ENCODE results near the gene CHRNA5. TPM values are rescaled to one million over a fixed set of nuclear protein-coding genes. Genes with fewer than 3 reads are reported as not detected.
"Not testable (repeated sequence)": the region's sequence is repeated elsewhere in the genome, so short reads cannot be mapped to it uniquely, and the experiment has no call there.

The CHRNA5 gene
- 1 to 10 TPM; 2.1 to 3.1 TPM for total RNA-seq

GRCh38 chr15:78565097-78565950 is at the start of gene CHRNA5:
CHRNA5 (plus strand) TSS chr15:78565520; CDS start chr15:78565720, 200 bp downstream.
- Mint-ChIP-seq H3K9me3 (no peaks in the 10 kb centered on the region), H3K4me3 (peak within 1 kb of the TSS; percentile 81), H3K4me1 (peaks cover 27% of the 10 kb centered on the region), H3K27ac (peak within 1 kb of the TSS; percentile 45), H3K36me3 (ENCODE audit: low read depth) (no peaks in the 10 kb centered on the region), H3K27me3 (peaks cover 19% of the 10 kb centered on the region)
- ChIA-PET CTCF (interaction anchor here (0.7 to 1.5 kb wide), 5 partner anchors 10 to 175 kb away, joined by 3 to 4 read pairs (median 4); no protein-coding TSS in a partner anchor), POLR2A (interaction anchor here (0.6 to 3.8 kb wide), 7 partner anchors 17 to 379 kb away, joined by 3 to 47 read pairs (median 3); partner anchors contain the start of genes CTSH, HYKK, IREB2 and PSMA4)
- DNase-seq: peak; percentile 51

GRCh38 chr15:78520035-78520434 is 45.3 kb upstream of the CHRNA5 start:
- POLR2A ChIA-PET; H3K4me3 Mint-ChIP-seq; H3K4me1 Mint-ChIP-seq; H3K9me3 Mint-ChIP-seq; DNase-seq; CTCF ChIA-PET; H3K27me3 Mint-ChIP-seq; H3K36me3 Mint-ChIP-seq (ENCODE audit: low read depth); H3K27ac Mint-ChIP-seq: not testable (repeated sequence)

- H3K27ac Mint-ChIP-seq: no peak overlapping the region
- H3K9me3 Mint-ChIP-seq: no peaks in the 10 kb centered on the region
- peaks cover 5% of the 10 kb centered on the region for H3K27me3 Mint-ChIP-seq
- no peak overlapping the region for H3K4me3 Mint-ChIP-seq
- ChIA-PET POLR2A (no interaction called here), CTCF (no interaction called here)
- no peaks in the 10 kb centered on the region for H3K4me1 Mint-ChIP-seq
- peaks cover 4% of the 10 kb centered on the region for H3K36me3 Mint-ChIP-seq (ENCODE audit: low read depth)
- DNase-seq: no peak
Observed at GRCh38 chr15:78524230-78524629, 41.1 kb upstream of the CHRNA5 start.

- no peaks in the 10 kb centered on the region for H3K4me1 Mint-ChIP-seq
- no peaks in the 10 kb centered on the region for H3K9me3 Mint-ChIP-seq
- no peak overlapping the region for H3K27ac Mint-ChIP-seq
- peaks cover 5% of the 10 kb centered on the region for H3K27me3 Mint-ChIP-seq
- no peak for DNase-seq
- POLR2A ChIA-PET: interaction anchor here (0.7 kb wide), 1 partner anchor 9 kb away, joined by 3 read pairs; no protein-coding TSS in a partner anchor
- peaks cover 4% of the 10 kb centered on the region for H3K36me3 Mint-ChIP-seq (ENCODE audit: low read depth)
- H3K4me3 Mint-ChIP-seq: no peak overlapping the region
- CTCF ChIA-PET: no interaction called here
Observed at GRCh38 chr15:78527325-78527724, 38.0 kb upstream of the CHRNA5 start.

GRCh38 chr15:78533331-78533730 is 32.0 kb upstream of the CHRNA5 start:
- no peak for DNase-seq
- Mint-ChIP-seq H3K27ac (no peak overlapping the region), H3K27me3 (no peaks in the 10 kb centered on the region), H3K4me1 (no peaks in the 10 kb centered on the region), H3K4me3 (no peak overlapping the region), H3K36me3 (ENCODE audit: low read depth) (no peaks in the 10 kb centered on the region), H3K9me3 (no peaks in the 10 kb centered on the region)
- ChIA-PET CTCF (no interaction called here), POLR2A (interaction anchor here (1.3 kb wide), 1 partner anchor 96 kb away, joined by 3 read pairs; no protein-coding TSS in a partner anchor)

GRCh38 chr15:78536134-78536533 is 29.2 kb upstream of the CHRNA5 start:
- no peak for DNase-seq
- Mint-ChIP-seq H3K36me3 (ENCODE audit: low read depth) (peaks cover 15% of the 10 kb centered on the region), H3K27ac (no peak overlapping the region), H3K27me3 (no peaks in the 10 kb centered on the region), H3K9me3 (no peaks in the 10 kb centered on the region), H3K4me1 (peaks cover 12% of the 10 kb centered on the region), H3K4me3 (no peak overlapping the region)
- ChIA-PET CTCF (no interaction called here), POLR2A (no interaction called here)

GRCh38 chr15:78537266-78537905 is 27.9 kb upstream of the CHRNA5 start:
- peaks cover 21% of the 10 kb centered on the region for H3K4me1 Mint-ChIP-seq
- H3K9me3 Mint-ChIP-seq: no peaks in the 10 kb centered on the region
- POLR2A ChIA-PET: no interaction called here
- no peak overlapping the region for H3K27ac Mint-ChIP-seq
- CTCF ChIA-PET: no interaction called here
- H3K27me3 Mint-ChIP-seq: no peaks in the 10 kb centered on the region
- no peak for DNase-seq
- H3K36me3 Mint-ChIP-seq (ENCODE audit: low read depth): peaks cover 25% of the 10 kb centered on the region
- H3K4me3 Mint-ChIP-seq: no peak overlapping the region

- ChIA-PET POLR2A (no interaction called here), CTCF (no interaction called here)
- peaks cover 31% of the 10 kb centered on the region for H3K4me1 Mint-ChIP-seq
- H3K27me3 Mint-ChIP-seq: no peaks in the 10 kb centered on the region
- H3K36me3 Mint-ChIP-seq (ENCODE audit: low read depth): peaks cover 35% of the 10 kb centered on the region
- no peaks in the 10 kb centered on the region for H3K9me3 Mint-ChIP-seq
- H3K4me3 Mint-ChIP-seq: peak overlapping the region; percentile 47
- no peak overlapping the region for H3K27ac Mint-ChIP-seq
- DNase-seq: no peak
Observed at GRCh38 chr15:78538358-78538757, 27.0 kb upstream of the CHRNA5 start.

GRCh38 chr15:78539464-78540140 is 25.7 kb upstream of the CHRNA5 start:
- not testable (repeated sequence) for H3K27me3 Mint-ChIP-seq, DNase-seq, H3K9me3 Mint-ChIP-seq
- peaks cover 36% of the 10 kb centered on the region for H3K4me1 Mint-ChIP-seq
- ChIA-PET POLR2A (interaction anchor here (0.7 to 5.9 kb wide), 30 partner anchors 9 to 1120 kb away, joined by 3 to 56 read pairs (median 6); partner anchors contain the start of genes CHRNA5, DNAJA4, HYKK and IREB2), CTCF (interaction anchor here (0.7 to 1.8 kb wide), 8 partner anchors 18 to 321 kb away, joined by 3 to 5 read pairs (median 3); partner anchors contain the start of genes IREB2 and SKIC8)
- H3K4me3 Mint-ChIP-seq: peak overlapping the region; percentile 90
- H3K36me3 Mint-ChIP-seq (ENCODE audit: low read depth): peaks cover 43% of the 10 kb centered on the region
- H3K27ac Mint-ChIP-seq: peak overlapping the region; percentile 87

GRCh38 chr15:78540141-78540870 is 25.0 kb upstream of the CHRNA5 start, which contains the start of gene PSMA4:
PSMA4 (plus strand) TSS chr15:78540444; CDS start chr15:78541928, 1,484 bp downstream.
- H3K36me3 Mint-ChIP-seq (ENCODE audit: low read depth): peaks cover 47% of the 10 kb centered on the region
- H3K4me3 Mint-ChIP-seq: peak within 1 kb of the TSS; percentile 90
- ChIA-PET POLR2A (interaction anchor here (0.7 to 5.9 kb wide), 34 partner anchors 9 to 1121 kb away, joined by 3 to 56 read pairs (median 5); partner anchors contain the start of genes CHRNA5, DNAJA4, HYKK and IREB2), CTCF (interaction anchor here (0.7 to 1.8 kb wide), 9 partner anchors 17 to 320 kb away, joined by 3 to 5 read pairs (median 3); partner anchors contain the start of genes IREB2 and SKIC8)
- no peaks in the 10 kb centered on the region for H3K27me3 Mint-ChIP-seq
- H3K4me1 Mint-ChIP-seq: peaks cover 38% of the 10 kb centered on the region
- H3K9me3 Mint-ChIP-seq: no peaks in the 10 kb centered on the region
- peak; percentile 94 for DNase-seq
- H3K27ac Mint-ChIP-seq: peak within 1 kb of the TSS; percentile 87

- CTCF ChIA-PET: interaction anchor here (1.1 to 1.8 kb wide), 5 partner anchors 60 to 197 kb away, joined by 3 to 5 read pairs (median 4); partner anchors contain the start of gene IREB2
- peaks cover 55% of the 10 kb centered on the region for H3K36me3 Mint-ChIP-seq (ENCODE audit: low read depth)
Observed at GRCh38 chr15:78540871-78541743, 24.2 kb upstream of the CHRNA5 start.

More at GRCh38 chr15:78540871-78541743, 24.2 kb upstream of the CHRNA5 start:
- POLR2A ChIA-PET: interaction anchor here (0.7 to 5.9 kb wide), 29 partner anchors 9 to 1122 kb away, joined by 3 to 56 read pairs (median 6); partner anchors contain the start of genes CHRNA5, DNAJA4, HYKK and IREB2
- Mint-ChIP-seq H3K4me1 (peaks cover 41% of the 10 kb centered on the region), H3K4me3 (peak overlapping the region; percentile 90), H3K27ac (peak overlapping the region; percentile 87), H3K9me3 (no peaks in the 10 kb centered on the region), H3K27me3 (no peaks in the 10 kb centered on the region)
- peak; percentile 33 for DNase-seq

Measured in activated CD4-positive, alpha-beta memory T cell treated with anti-CD3 and anti-CD28 coated beads, Interleukin-2, amount 10 ng/mL, durations not matched to agents 7 days and 5 days (primary cell).